Colonic mucosa (tissue), 4 donors: ENCODE results near the gene ORC5. TPM values are rescaled to one million over a fixed set of nuclear protein-coding genes. Genes with fewer than 3 reads are reported as not detected.
"Not testable (repeated sequence)": the region's sequence is repeated elsewhere in the genome, so short reads cannot be mapped to it uniquely, and the experiment has no call there.

ENCODE experiments used
- DNase-seq: peaks from one replicate; pipeline ENCODE4 v3.0.0-alpha.2; 2020
- H3K27ac ChIP-seq: fragments of 200-600 bp; one replicate; pipeline ENCODE4 v1.8.0; 2021
- H3K27me3 ChIP-seq: fragments of 200-600 bp; one replicate; pipeline ENCODE4 v1.8.0; 2021
- H3K36me3 ChIP-seq: fragments of 200-600 bp; one replicate; pipeline ENCODE4 v1.8.0; 2021
- H3K4me1 ChIP-seq: fragments of 200-600 bp; one replicate; pipeline ENCODE4 v1.8.0; 2021; ENCODE audit warnings: mild to moderate bottlenecking
- H3K4me3 ChIP-seq: fragments of 200-600 bp; one replicate; pipeline ENCODE4 v1.8.0; 2021
- H3K9ac ChIP-seq, 2 donors: one replicate each; pipeline ENCODE4 v1.7.0; 2013; ENCODE audit warnings: control low read depth in 2 of 2, low read depth in 2 of 2, low read length in 2 of 2
- H3K9me3 ChIP-seq: fragments of 200-600 bp; one replicate; pipeline ENCODE4 v1.8.0; 2021
- CTCF ChIP-seq: fragments of 200-600 bp; IDR thresholded peaks from one replicate; pipeline ENCODE4 v1.8.0; 2022; ENCODE audit warnings: antibody characterized with exemption, mild to moderate bottlenecking
- intact Hi-C: fragments of 100-400 bp; cut with DNase I; formaldehyde crosslinking; loops from one replicate; pipeline ENCODE4 v1.14.1; 2022
- total RNA-seq, 2 donors: library from RNA; stranded (reverse); fragmentation: NEBNext Ultra II Directional in 1 of 2; extraction: Animal tissue kit (Norgen Biotek cat#: 25700) in 1 of 2; gene quantifications; one replicate each; pipeline ENCODE4 v1.2.1, GENCODE V29; 2021
- donor health status: healthy.
- donor health status: DM: no; HTN: no; CAD: no.
- donor health status: DM: no; HTN: no; CAD: no.

The ORC5 gene
- total RNA-seq, 2 donors from 2014 or later: 13.9 to 18.9 TPM

DNA sequence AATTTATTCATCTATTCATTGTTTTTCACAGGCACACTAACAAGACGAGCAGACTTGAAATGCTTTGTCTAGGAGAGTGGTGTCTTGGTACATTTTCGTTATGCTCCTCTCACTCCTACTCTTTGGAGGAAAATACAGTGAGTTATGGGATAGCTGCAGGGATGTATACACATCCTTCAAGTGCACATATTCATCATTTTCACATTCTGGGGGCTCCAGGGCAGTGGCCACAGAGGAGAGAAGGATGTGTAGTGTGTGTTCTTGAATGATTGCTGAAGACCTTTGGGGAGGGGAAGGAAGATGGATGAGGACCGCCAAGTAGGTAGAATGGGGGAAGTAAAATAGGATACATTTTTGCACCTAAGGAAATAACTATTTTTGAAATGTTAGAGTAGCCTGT lies 34.8 kb upstream of the ORC5 start:
- no peak overlapping the region for H3K9ac ChIP-seq
- no peak for DNase-seq
- no peaks in the 10 kb centered on the region for H3K36me3 ChIP-seq
- H3K4me3 ChIP-seq: no peak overlapping the region
- H3K9me3 ChIP-seq: no peaks in the 10 kb centered on the region
- no peaks in the 10 kb centered on the region for H3K4me1 ChIP-seq
- TF ChIP-seq CTCF: no peak
- H3K27ac ChIP-seq: no peak overlapping the region
- H3K27me3 ChIP-seq: no peaks in the 10 kb centered on the region
- intact Hi-C loops: no loop called here

GRCh38 chr7:104241538-104242209 lies 33.9 kb upstream of the ORC5 start:
- no peak for TF ChIP-seq CTCF
- H3K9ac ChIP-seq: no peak overlapping the region
- no peak overlapping the region for H3K27ac ChIP-seq
- no peak overlapping the region for H3K4me3 ChIP-seq
- H3K27me3 ChIP-seq: no peaks in the 10 kb centered on the region
- intact Hi-C loops: no loop called here
- DNase-seq: no peak
- no peaks in the 10 kb centered on the region for H3K36me3 ChIP-seq
- H3K4me1 ChIP-seq: no peaks in the 10 kb centered on the region
- H3K9me3 ChIP-seq: no peaks in the 10 kb centered on the region

- intact Hi-C loops: no loop called here
- Histone ChIP-seq H3K4me1 (no peaks in the 10 kb centered on the region), H3K27ac (no peak overlapping the region), H3K27me3 (no peaks in the 10 kb centered on the region), H3K36me3 (no peaks in the 10 kb centered on the region), H3K9me3 (no peaks in the 10 kb centered on the region), H3K4me3 (no peak overlapping the region), H3K9ac (no peak overlapping the region)
- DNase-seq: no peak
- no peak for TF ChIP-seq CTCF
Measured at GRCh38 chr7:104241135-104241534, 33.3 kb upstream of the ORC5 start.

DNA sequence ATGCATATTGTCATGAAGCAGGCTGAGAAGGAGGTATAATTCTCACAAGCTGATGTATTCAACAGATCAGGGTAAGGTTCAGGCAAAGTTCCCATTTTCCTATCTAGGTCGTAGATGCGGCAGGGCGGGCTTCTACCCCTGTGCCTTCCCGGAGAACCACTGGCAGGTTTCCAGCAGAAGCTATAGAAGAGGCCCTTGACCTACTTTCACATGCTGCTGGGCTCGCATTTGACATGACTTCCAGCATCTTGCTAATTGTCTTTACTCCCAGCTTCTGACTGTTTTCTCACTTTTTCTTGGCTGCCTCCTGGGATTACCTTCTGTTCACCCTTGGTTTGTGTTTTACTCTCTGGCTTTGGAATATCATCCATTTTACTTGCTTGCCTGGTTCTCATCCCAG lies 32.6 kb upstream of the ORC5 start:
- Histone ChIP-seq H3K9me3 (no peaks in the 10 kb centered on the region), H3K4me3 (no peak overlapping the region), H3K27me3 (no peaks in the 10 kb centered on the region), H3K27ac (no peak overlapping the region), H3K36me3 (no peaks in the 10 kb centered on the region), H3K4me1 (no peaks in the 10 kb centered on the region), H3K9ac (no peak overlapping the region)
- DNase-seq: no peak
- intact Hi-C loops: no loop called here
- TF ChIP-seq CTCF: no peak

- intact Hi-C loops: loop anchor here (5.0 kb wide), 2 partner anchors 612 to 687 kb away; no protein-coding TSS in a partner anchor
- not testable (repeated sequence) for H3K36me3 ChIP-seq, H3K9me3 ChIP-seq, DNase-seq, H3K4me3 ChIP-seq, H3K27ac ChIP-seq, H3K27me3 ChIP-seq, H3K9ac ChIP-seq, H3K4me1 ChIP-seq
Measured at GRCh38 chr7:104234990-104235389, 27.2 kb upstream of the ORC5 start.
